ENCODE data around the gene DENND1A.

Gene DENND1A

DNA sequence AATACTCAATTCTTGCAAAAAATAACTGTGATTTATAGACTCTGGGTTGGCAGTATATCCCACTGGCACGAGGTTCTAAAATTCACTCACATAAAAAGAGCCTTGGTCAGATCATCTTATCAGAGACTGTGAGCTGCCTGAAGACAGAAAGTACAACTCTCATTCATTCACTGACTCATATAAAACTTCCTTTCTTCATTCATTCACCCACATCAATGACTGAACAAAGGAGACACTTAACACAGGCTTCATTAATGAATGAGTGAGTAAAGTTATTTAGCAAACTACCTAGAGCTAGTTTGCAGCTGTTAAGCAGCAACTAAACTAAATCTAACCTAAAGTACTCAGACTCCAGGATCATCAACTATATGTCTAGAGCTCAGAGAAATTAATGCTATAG lies 214.7 kb downstream of the DENND1A start:
- no peak for TF ChIP-seq SIN3A (IDR thresholded peaks at IDR 0.05; ENCODE audit: borderline replicate concordance, insufficient read depth, low read length)
- TF ChIP-seq FOXP2 (optimal IDR thresholded peaks at IDR 0.05; ENCODE audit: borderline replicate concordance, extremely low read depth, extremely low read length, insufficient read depth): no peak
- TF ChIP-seq REST (IDR thresholded peaks at IDR 0.05; ENCODE audit: insufficient read depth in 1 of 2, low read depth in 2 of 2, low read length in 2 of 2): no peak
- TF ChIP-seq TAF1 (IDR thresholded peaks at IDR 0.05; ENCODE audit: borderline replicate concordance, insufficient read depth, low read length): no peak
- no peak for TF ChIP-seq POLR2AphosphoS5 (IDR thresholded peaks at IDR 0.05; ENCODE audit: low read depth, low read length)

- no peak for TF ChIP-seq SIN3A (IDR thresholded peaks at IDR 0.05; ENCODE audit: borderline replicate concordance, insufficient read depth, low read length)
- TF ChIP-seq POLR2AphosphoS5 (IDR thresholded peaks at IDR 0.05; ENCODE audit: low read depth, low read length): no peak
Measured at GRCh38 chr9:123713282-123713681, 216.6 kb downstream of the DENND1A start.

DNA sequence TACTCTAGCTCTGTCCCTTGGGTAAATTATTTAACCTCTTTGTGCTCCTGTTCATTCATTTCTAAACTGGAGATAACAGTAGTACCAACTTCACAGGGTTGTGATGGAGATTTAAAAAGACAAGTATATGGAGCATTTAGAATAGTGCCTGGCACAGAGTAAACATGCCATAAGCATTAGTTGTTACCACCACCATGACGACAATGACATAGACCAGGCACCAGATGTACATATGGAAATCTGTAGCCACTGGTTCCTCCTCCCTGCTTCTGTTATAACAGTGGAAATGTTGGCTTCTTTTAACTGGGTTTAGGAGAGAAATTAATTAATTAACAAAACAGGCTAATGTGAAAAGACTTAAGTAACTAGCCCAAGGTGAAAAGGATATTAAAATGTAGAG lies 217.5 kb downstream of the DENND1A start:
- TF ChIP-seq TAF1 (IDR thresholded peaks at IDR 0.05; ENCODE audit: borderline replicate concordance, insufficient read depth, low read length) (no peak), POLR2AphosphoS5 (IDR thresholded peaks at IDR 0.05; ENCODE audit: low read depth, low read length) (no peak), FOXP2 (optimal IDR thresholded peaks at IDR 0.05; ENCODE audit: borderline replicate concordance, extremely low read depth, extremely low read length, insufficient read depth) (no peak), SIN3A (IDR thresholded peaks at IDR 0.05; ENCODE audit: borderline replicate concordance, insufficient read depth, low read length) (no peak), REST (IDR thresholded peaks at IDR 0.05; ENCODE audit: insufficient read depth in 1 of 2, low read depth in 2 of 2, low read length in 2 of 2) (no peak)

DNA sequence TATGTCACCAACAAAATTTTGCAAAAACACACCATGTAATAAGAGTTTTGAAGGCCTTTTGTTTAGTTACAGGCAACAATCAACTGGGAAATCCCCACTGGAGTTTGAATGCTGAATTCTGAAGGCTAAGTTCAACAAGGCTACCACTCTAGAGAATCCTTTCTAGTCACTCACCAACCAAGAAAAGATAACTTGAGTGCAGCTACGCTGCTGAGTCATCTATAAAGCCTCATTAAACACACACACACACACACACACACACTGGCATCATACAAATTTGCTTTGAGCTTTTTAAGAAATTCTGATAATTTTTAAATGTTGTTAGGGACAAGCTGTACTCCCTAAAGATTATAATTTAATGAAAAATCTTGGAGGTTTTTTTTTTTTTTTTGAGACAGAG lies 219.6 kb downstream of the DENND1A start:
- TF ChIP-seq REST (IDR thresholded peaks at IDR 0.05; ENCODE audit: insufficient read depth in 1 of 2, low read depth in 2 of 2, low read length in 2 of 2) (no peak), SIN3A (IDR thresholded peaks at IDR 0.05; ENCODE audit: borderline replicate concordance, insufficient read depth, low read length) (no peak), TAF1 (IDR thresholded peaks at IDR 0.05; ENCODE audit: borderline replicate concordance, insufficient read depth, low read length) (no peak), FOXP2 (optimal IDR thresholded peaks at IDR 0.05; ENCODE audit: borderline replicate concordance, extremely low read depth, extremely low read length, insufficient read depth) (no peak), POLR2AphosphoS5 (IDR thresholded peaks at IDR 0.05; ENCODE audit: low read depth, low read length) (no peak)

DNA sequence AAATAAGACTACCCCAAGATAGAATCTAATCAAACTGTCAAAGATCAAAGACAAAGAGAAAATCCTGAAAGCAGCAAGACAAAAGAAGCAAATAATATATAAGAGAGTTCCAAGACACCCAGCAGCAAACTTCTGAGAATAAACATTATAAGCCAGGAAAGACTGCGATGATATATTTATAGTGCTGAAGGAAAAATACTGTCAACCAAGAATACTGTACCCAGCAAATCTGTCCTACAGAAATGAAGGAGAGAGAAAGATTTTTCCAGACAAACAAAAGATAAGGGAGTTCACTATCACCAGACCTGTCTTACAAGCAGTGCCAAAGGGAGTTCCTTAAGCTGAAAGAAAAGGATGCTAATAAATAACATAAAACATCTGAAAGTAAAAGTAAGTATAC lies 227.4 kb downstream of the DENND1A start:
- TF ChIP-seq REST (IDR thresholded peaks at IDR 0.05; ENCODE audit: insufficient read depth in 1 of 2, low read depth in 2 of 2, low read length in 2 of 2) (no peak), POLR2AphosphoS5 (IDR thresholded peaks at IDR 0.05; ENCODE audit: low read depth, low read length) (no peak), SIN3A (IDR thresholded peaks at IDR 0.05; ENCODE audit: borderline replicate concordance, insufficient read depth, low read length) (no peak), FOXP2 (optimal IDR thresholded peaks at IDR 0.05; ENCODE audit: borderline replicate concordance, extremely low read depth, extremely low read length, insufficient read depth) (no peak), TAF1 (IDR thresholded peaks at IDR 0.05; ENCODE audit: borderline replicate concordance, insufficient read depth, low read length) (no peak)

All from PFSK-1 (cell line).